NCI-H2029 treated with DMSO at 0.1 percent for 48 hours (cell line): ENCODE measurements around the gene IPCEF1.
"Not testable (repeated sequence)": the region's sequence is repeated elsewhere in the genome, so short reads cannot be mapped to it uniquely, and the experiment has no call there.

ENCODE experiments used
- DNase-seq: peaks from one replicate; lab custom pipeline; 2025; lab: John Stamatoyannopoulos, UW

Gene IPCEF1

GRCh38 chr6:154371281-154371680 is 14.7 kb upstream of the IPCEF1 start:
- DNase-seq: no peak

- no peak for DNase-seq
Observed at GRCh38 chr6:154370545-154370944, 13.9 kb upstream of the IPCEF1 start.

- no peak for DNase-seq
Observed at GRCh38 chr6:154367839-154368695, 11.5 kb upstream of the IPCEF1 start.

GRCh38 chr6:154367336-154367735 is 10.7 kb upstream of the IPCEF1 start:
- no peak for DNase-seq

GRCh38 chr6:154363821-154364220 is 7.2 kb upstream of the IPCEF1 start:
- DNase-seq: no peak

- DNase-seq: no peak
Observed at GRCh38 chr6:154361476-154361875, 4.9 kb upstream of the IPCEF1 start.

- no peak for DNase-seq
Observed at GRCh38 chr6:154360476-154360875, 3.9 kb upstream of the IPCEF1 start.

- DNase-seq: no peak
Observed at GRCh38 chr6:154359679-154360078, 3.1 kb upstream of the IPCEF1 start.

GRCh38 chr6:154359161-154359574 is 2.6 kb upstream of the IPCEF1 start:
- no peak for DNase-seq

GRCh38 chr6:154358019-154358545 is 1.5 kb upstream of the IPCEF1 start:
- DNase-seq: no peak

GRCh38 chr6:154356113-154356512 is 490 bp downstream of the IPCEF1 start:
- no peak for DNase-seq

GRCh38 chr6:154354265-154354777 is 2.3 kb downstream of the IPCEF1 start:
- no peak for DNase-seq

GRCh38 chr6:154353626-154354025 is 3.0 kb downstream of the IPCEF1 start:
- DNase-seq: no peak

- DNase-seq: no peak
Observed at GRCh38 chr6:154352898-154353585, 3.6 kb downstream of the IPCEF1 start.

GRCh38 chr6:154350293-154350692 is 6.3 kb downstream of the IPCEF1 start:
- DNase-seq: no peak

- DNase-seq: no peak
Observed at GRCh38 chr6:154347981-154348380, 8.6 kb downstream of the IPCEF1 start.

- DNase-seq: no peak
Observed at GRCh38 chr6:154345811-154346210, 10.8 kb downstream of the IPCEF1 start.

- DNase-seq: peak; percentile 91
Observed at GRCh38 chr6:154343473-154344308, 12.9 kb downstream of the IPCEF1 start.

- DNase-seq: no peak
Observed at GRCh38 chr6:154341871-154342270, 14.7 kb downstream of the IPCEF1 start.

GRCh38 chr6:154341336-154341735 is 15.3 kb downstream of the IPCEF1 start:
- no peak for DNase-seq

- no peak for DNase-seq
Observed at GRCh38 chr6:154337406-154338005, 19.1 kb downstream of the IPCEF1 start.

- DNase-seq: not testable (repeated sequence)
Observed at GRCh38 chr6:154334147-154334546, 22.5 kb downstream of the IPCEF1 start.
